WTC11 (cell line): ENCODE results near the gene TRAF7. TPM values are rescaled to one million over a fixed set of nuclear protein-coding genes. Genes with fewer than 3 reads are reported as not detected.

ENCODE experiments used
- ATAC-seq: fragments of 200-7000 bp; cut with Tn5 transposase; 2 replicates; pipeline ENCODE4 v1.10.0; 2021; ENCODE audit warnings: mild to moderate bottlenecking, moderate library complexity
- CTCF ChIA-PET: fragments of 300-600 bp; sonication (Branson Sonifier 250); formaldehyde crosslinking; loops from one replicate; lab custom pipeline; 2021; ENCODE audit warnings: antibody characterized with exemption; lab: Charles Lee
- POLR2A ChIA-PET: fragments of 350-600 bp; sonication (Branson Sonifier 250); formaldehyde crosslinking; loops from one replicate; lab custom pipeline; 2021; ENCODE audit warnings: antibody characterized with exemption; lab: Charles Lee
- DNase-seq: peaks from one replicate; pipeline ENCODE4 v3.0.0; 2021; ENCODE audit warnings: low spot score
- H3K27ac Mint-ChIP-seq: 2 replicates; pipeline ENCODE4 v1.8.0; 2021; ENCODE audit warnings: mixed read lengths
- H3K27me3 Mint-ChIP-seq: 2 replicates; pipeline ENCODE4 v1.8.0; 2021; ENCODE audit warnings: low read depth, mild to moderate bottlenecking, moderate library complexity, mixed read lengths
- H3K36me3 Mint-ChIP-seq: 2 replicates; pipeline ENCODE4 v1.8.0; 2021; ENCODE audit warnings: mixed read lengths
- H3K4me1 Mint-ChIP-seq: 2 replicates; pipeline ENCODE4 v1.8.0; 2022; ENCODE audit warnings: mixed read lengths
- H3K4me3 Mint-ChIP-seq: 2 replicates; pipeline ENCODE4 v1.8.0; 2021; ENCODE audit warnings: mild to moderate bottlenecking, moderate library complexity, mixed read lengths
- H3K9me3 Mint-ChIP-seq: 2 replicates; pipeline ENCODE4 v1.8.0; 2021; ENCODE audit warnings: mixed read lengths
- CBFB ChIP-seq: sonication (generic); formaldehyde crosslinking; IDR thresholded peaks from 2 replicates; pipeline ENCODE4 v1.8.1; 2022; ENCODE audit warnings: mild to moderate bottlenecking, low read depth, missing genetic modification reagents
- ELF4 ChIP-seq: sonication (generic); formaldehyde crosslinking; IDR thresholded peaks from 2 replicates; pipeline ENCODE4 v1.8.1; 2022; ENCODE audit warnings: low read depth, mild to moderate bottlenecking, moderate library complexity, missing genetic modification reagents
- FOXJ3 ChIP-seq: sonication (generic); formaldehyde crosslinking; IDR thresholded peaks from 2 replicates; pipeline ENCODE4 v1.9.0; 2021; ENCODE audit warnings: missing genetic modification reagents, mild to moderate bottlenecking, borderline replicate concordance
- GTF2I ChIP-seq: fragments of 250-450 bp; sonication (Bioruptor Pico); conservative IDR thresholded peaks from 2 replicates; pipeline ENCODE4 v1.4.0; 2021; ENCODE audit warnings: mild to moderate bottlenecking
- RORB ChIP-seq: fragments of 250-450 bp; sonication (Bioruptor Pico); IDR thresholded peaks from 2 replicates; pipeline ENCODE4 v1.9.0; 2021; ENCODE audit warnings: mild to moderate bottlenecking
- SOX15 ChIP-seq: fragments of 250-450 bp; sonication (Bioruptor Pico); IDR thresholded peaks from 2 replicates; pipeline ENCODE4 v1.9.0; 2021; ENCODE audit warnings: mild to moderate bottlenecking
- TCF7 ChIP-seq: sonication (generic); formaldehyde crosslinking; IDR thresholded peaks from 2 replicates; pipeline ENCODE4 v1.8.0; 2022; ENCODE audit warnings: mild to moderate bottlenecking, low read depth, missing genetic modification reagents, moderate library complexity
- ZNF671 ChIP-seq: fragments of 250-450 bp; sonication (Bioruptor Pico); IDR thresholded peaks from 2 replicates; pipeline ENCODE4 v1.8.0; 2021; ENCODE audit warnings: mild to moderate bottlenecking
- total RNA-seq: library from RNA; stranded (reverse); gene quantifications from 3 replicates; pipeline ENCODE4 v1.2.3, GENCODE V29; 2021
- TF ChIP-seq, protein P1 (sequence below): sonication (generic); formaldehyde crosslinking; conservative IDR thresholded peaks from 2 replicates; pipeline ENCODE4 v1.8.1; 2023; ENCODE audit warnings: mild to moderate bottlenecking, low read depth, missing genetic modification reagents, moderate library complexity
- TF ChIP-seq, protein P2 (sequence below): sonication (generic); formaldehyde crosslinking; IDR thresholded peaks from 2 replicates; pipeline ENCODE4 v1.8.0; 2023; ENCODE audit warnings: missing genetic modification reagents, mild to moderate bottlenecking, borderline replicate concordance
- TF ChIP-seq, protein P3 (sequence below): fragments of 250-450 bp; sonication (Bioruptor Pico); IDR thresholded peaks from 2 replicates; pipeline ENCODE4 v2.1.2; 2022; ENCODE audit warnings: mild to moderate bottlenecking, moderate library complexity
- TF ChIP-seq, protein P4 (sequence below): sonication (generic); formaldehyde crosslinking; IDR thresholded peaks from 2 replicates; pipeline ENCODE4 v1.8.1; 2022; ENCODE audit warnings: low read depth, mild to moderate bottlenecking, moderate library complexity, missing genetic modification reagents, borderline replicate concordance
- TF ChIP-seq, protein P5 (sequence below): fragments of 250-450 bp; sonication (Bioruptor Pico); conservative IDR thresholded peaks from 2 replicates; pipeline ENCODE4 v1.9.0; 2021; ENCODE audit warnings: mild to moderate bottlenecking

The TRAF7 gene
- total RNA-seq, 1 experiment from 2014 or later, result 148 TPM

DNA sequence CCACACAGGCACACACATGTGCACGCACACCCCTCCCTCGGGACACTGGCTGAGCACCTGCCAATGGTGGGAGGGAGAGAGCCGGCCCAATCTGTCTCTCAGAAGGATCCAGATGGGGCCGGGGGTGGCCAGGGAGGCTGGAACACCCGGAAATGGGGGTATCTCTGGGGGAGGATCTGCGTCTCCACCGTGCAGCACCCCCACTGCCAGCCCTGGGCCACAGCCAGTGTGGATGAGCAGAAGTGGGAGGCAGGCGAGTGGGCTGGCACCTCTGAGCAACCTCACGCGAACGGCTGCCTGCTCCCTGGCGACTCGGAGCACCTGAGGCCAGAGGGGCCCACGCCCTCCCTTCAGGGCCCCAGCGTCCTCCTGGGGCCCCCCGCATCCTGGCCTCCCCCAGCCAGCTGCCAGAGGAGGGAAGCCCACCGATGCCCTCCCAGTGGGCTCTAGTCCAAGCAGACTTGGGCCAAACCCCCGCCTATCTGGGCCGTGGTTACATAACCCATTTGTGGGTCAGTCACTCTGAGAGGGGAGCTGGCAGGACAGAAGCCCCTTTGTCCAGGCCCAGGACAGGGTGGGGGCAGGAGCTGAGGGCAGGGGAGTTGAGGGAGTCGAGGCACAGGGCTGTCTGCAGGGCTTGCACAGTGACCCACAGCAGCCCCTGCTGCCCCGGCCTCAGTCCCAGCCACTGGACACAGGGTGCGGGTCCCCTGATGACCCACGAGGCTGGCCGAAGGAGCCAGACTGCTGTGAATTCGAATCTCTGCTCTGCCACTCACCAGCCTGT lies 35.3 kb downstream of the TRAF7 start:
- no peak for ATAC-seq

DNA sequence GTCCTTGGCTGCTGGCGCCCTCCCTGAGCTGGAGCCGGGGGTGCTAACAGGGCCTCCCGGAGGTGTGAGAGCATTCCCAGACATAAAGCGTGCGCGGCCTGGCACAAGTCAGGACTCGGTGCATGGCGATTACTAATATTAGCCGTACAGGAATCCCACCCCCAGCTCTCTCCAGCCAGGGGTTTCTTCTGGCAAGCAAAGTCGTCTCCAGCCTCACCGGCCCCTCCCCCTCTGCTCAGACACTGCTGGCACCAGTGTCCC lies 35.8 kb downstream of the TRAF7 start:
- Mint-ChIP-seq H3K9me3 (no peaks in the 10 kb centered on the region), H3K36me3 (no peaks in the 10 kb centered on the region), H3K27ac (no peak overlapping the region), H3K27me3 (no peaks in the 10 kb centered on the region; the same call in 1 of the 2 replicates), H3K4me3 (no peak overlapping the region), H3K4me1 (peaks cover 4% of the 10 kb centered on the region; the same call in 1 of the 2 replicates)
- TF ChIP-seq ELF4 (CRISPR knock-in tag) (no peak), RORB (CRISPR knock-in tag) (no peak), TCF7 (CRISPR knock-in tag) (no peak), FOXJ3 (CRISPR knock-in tag) (no peak), SOX15 (CRISPR knock-in tag) (no peak), CBFB (CRISPR knock-in tag) (no peak), GTF2I (CRISPR knock-in tag) (no peak)
- TF ChIP-seq, protein P1, sequence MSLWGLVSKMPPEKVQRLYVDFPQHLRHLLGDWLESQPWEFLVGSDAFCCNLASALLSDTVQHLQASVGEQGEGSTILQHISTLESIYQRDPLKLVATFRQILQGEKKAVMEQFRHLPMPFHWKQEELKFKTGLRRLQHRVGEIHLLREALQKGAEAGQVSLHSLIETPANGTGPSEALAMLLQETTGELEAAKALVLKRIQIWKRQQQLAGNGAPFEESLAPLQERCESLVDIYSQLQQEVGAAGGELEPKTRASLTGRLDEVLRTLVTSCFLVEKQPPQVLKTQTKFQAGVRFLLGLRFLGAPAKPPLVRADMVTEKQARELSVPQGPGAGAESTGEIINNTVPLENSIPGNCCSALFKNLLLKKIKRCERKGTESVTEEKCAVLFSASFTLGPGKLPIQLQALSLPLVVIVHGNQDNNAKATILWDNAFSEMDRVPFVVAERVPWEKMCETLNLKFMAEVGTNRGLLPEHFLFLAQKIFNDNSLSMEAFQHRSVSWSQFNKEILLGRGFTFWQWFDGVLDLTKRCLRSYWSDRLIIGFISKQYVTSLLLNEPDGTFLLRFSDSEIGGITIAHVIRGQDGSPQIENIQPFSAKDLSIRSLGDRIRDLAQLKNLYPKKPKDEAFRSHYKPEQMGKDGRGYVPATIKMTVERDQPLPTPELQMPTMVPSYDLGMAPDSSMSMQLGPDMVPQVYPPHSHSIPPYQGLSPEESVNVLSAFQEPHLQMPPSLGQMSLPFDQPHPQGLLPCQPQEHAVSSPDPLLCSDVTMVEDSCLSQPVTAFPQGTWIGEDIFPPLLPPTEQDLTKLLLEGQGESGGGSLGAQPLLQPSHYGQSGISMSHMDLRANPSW (CRISPR knock-in tag), result no peak
- TF ChIP-seq, protein P2, sequence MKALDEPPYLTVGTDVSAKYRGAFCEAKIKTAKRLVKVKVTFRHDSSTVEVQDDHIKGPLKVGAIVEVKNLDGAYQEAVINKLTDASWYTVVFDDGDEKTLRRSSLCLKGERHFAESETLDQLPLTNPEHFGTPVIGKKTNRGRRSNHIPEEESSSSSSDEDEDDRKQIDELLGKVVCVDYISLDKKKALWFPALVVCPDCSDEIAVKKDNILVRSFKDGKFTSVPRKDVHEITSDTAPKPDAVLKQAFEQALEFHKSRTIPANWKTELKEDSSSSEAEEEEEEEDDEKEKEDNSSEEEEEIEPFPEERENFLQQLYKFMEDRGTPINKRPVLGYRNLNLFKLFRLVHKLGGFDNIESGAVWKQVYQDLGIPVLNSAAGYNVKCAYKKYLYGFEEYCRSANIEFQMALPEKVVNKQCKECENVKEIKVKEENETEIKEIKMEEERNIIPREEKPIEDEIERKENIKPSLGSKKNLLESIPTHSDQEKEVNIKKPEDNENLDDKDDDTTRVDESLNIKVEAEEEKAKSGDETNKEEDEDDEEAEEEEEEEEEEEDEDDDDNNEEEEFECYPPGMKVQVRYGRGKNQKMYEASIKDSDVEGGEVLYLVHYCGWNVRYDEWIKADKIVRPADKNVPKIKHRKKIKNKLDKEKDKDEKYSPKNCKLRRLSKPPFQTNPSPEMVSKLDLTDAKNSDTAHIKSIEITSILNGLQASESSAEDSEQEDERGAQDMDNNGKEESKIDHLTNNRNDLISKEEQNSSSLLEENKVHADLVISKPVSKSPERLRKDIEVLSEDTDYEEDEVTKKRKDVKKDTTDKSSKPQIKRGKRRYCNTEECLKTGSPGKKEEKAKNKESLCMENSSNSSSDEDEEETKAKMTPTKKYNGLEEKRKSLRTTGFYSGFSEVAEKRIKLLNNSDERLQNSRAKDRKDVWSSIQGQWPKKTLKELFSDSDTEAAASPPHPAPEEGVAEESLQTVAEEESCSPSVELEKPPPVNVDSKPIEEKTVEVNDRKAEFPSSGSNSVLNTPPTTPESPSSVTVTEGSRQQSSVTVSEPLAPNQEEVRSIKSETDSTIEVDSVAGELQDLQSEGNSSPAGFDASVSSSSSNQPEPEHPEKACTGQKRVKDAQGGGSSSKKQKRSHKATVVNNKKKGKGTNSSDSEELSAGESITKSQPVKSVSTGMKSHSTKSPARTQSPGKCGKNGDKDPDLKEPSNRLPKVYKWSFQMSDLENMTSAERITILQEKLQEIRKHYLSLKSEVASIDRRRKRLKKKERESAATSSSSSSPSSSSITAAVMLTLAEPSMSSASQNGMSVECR (CRISPR knock-in tag), result no peak
- TF ChIP-seq, protein P3, sequence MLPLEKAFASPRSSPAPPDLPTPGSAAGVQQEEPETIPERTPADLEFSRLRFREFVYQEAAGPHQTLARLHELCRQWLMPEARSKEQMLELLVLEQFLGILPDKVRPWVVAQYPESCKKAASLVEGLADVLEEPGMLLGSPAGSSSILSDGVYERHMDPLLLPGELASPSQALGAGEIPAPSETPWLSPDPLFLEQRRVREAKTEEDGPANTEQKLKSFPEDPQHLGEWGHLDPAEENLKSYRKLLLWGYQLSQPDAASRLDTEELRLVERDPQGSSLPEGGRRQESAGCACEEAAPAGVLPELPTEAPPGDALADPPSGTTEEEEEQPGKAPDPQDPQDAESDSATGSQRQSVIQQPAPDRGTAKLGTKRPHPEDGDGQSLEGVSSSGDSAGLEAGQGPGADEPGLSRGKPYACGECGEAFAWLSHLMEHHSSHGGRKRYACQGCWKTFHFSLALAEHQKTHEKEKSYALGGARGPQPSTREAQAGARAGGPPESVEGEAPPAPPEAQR (CRISPR knock-in tag), result no peak
- CTCF ChIA-PET, result no interaction called here
- ATAC-seq (no peak), DNase-seq (no peak)
- POLR2A ChIA-PET, result no interaction called here

More for the DNA sequence above, 35.3 kb downstream of the TRAF7 start:
- H3K36me3 Mint-ChIP-seq, result no peaks in the 10 kb centered on the region
- POLR2A ChIA-PET, result no interaction called here
- peaks cover 4% of the 10 kb centered on the region; the same call in 1 of the 2 replicates for H3K4me1 Mint-ChIP-seq
- TF ChIP-seq ZNF671 (CRISPR knock-in tag), result no peak
- TF ChIP-seq, protein P4, sequence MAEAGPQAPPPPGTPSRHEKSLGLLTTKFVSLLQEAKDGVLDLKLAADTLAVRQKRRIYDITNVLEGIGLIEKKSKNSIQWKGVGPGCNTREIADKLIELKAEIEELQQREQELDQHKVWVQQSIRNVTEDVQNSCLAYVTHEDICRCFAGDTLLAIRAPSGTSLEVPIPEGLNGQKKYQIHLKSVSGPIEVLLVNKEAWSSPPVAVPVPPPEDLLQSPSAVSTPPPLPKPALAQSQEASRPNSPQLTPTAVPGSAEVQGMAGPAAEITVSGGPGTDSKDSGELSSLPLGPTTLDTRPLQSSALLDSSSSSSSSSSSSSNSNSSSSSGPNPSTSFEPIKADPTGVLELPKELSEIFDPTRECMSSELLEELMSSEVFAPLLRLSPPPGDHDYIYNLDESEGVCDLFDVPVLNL (CRISPR knock-in tag), result no peak
- TF ChIP-seq, protein P5, sequence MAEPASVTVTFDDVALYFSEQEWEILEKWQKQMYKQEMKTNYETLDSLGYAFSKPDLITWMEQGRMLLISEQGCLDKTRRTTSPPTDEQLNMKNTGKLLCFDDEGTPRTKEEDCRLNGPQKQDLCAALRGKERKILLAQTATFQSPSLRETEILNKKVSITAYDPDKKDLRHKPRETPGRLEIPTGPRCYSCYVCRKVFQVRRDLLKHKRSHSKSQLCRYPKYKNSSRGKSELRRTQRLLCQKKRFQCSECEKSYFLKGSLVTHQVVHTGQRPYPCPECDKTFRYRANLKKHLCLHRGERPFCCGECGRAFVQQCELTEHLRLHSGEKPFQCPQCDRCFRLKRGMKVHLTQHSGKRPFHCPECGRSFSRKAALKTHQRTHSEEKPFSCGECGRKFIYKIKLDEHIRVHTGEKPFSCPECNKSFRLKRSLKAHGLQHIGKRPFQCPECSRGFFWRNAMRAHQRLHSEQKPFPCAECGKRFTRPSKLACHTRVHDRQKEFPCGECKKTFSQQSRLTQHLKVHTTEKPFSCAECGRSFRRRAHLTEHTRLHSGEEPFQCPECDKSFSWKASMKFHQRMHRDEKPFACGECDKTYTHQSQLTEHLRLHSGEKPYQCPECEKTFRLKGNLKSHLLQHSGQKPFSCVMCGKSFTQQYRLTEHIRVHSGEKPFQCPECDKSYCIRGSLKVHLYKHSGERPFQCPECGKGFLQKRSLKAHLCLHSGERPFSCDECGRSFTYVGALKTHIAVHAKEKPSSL (CRISPR knock-in tag), result no peak
- no peak for DNase-seq
- H3K9me3 Mint-ChIP-seq, result no peaks in the 10 kb centered on the region
- CTCF ChIA-PET, result no interaction called here
- H3K27me3 Mint-ChIP-seq, result no peaks in the 10 kb centered on the region; the same call in 1 of the 2 replicates
- no peak overlapping the region for H3K4me3 Mint-ChIP-seq
- no peak overlapping the region for H3K27ac Mint-ChIP-seq
